T-helper 22 cell (primary cell): ENCODE data around the gene PCDHGA2.
"Not testable (repeated sequence)": the region's sequence is repeated elsewhere in the genome, so short reads cannot be mapped to it uniquely, and the experiment has no call there.

Experiments
- DNase-seq: peaks from one replicate; pipeline ENCODE4 v3.0.0-alpha.2; 2020; ENCODE audit warnings: low read depth

The PCDHGA2 gene

DNA sequence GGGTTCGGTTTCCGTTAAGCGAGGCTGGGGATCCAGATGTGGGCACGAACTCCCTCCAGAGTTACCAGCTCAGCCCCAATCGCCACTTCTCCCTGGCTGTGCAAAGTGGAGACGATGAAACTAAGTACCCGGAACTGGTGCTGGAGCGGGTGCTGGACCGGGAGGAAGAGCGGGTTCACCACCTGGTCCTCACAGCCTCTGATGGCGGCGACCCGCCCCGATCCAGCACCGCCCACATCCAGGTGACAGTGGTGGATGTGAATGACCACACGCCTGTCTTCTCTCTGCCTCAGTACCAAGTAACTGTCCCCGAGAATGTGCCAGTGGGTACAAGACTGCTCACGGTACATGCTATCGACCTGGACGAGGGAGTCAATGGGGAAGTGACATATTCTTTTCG, 44.8 kb downstream of the PCDHGA2 start:
- no peak for DNase-seq

DNA sequence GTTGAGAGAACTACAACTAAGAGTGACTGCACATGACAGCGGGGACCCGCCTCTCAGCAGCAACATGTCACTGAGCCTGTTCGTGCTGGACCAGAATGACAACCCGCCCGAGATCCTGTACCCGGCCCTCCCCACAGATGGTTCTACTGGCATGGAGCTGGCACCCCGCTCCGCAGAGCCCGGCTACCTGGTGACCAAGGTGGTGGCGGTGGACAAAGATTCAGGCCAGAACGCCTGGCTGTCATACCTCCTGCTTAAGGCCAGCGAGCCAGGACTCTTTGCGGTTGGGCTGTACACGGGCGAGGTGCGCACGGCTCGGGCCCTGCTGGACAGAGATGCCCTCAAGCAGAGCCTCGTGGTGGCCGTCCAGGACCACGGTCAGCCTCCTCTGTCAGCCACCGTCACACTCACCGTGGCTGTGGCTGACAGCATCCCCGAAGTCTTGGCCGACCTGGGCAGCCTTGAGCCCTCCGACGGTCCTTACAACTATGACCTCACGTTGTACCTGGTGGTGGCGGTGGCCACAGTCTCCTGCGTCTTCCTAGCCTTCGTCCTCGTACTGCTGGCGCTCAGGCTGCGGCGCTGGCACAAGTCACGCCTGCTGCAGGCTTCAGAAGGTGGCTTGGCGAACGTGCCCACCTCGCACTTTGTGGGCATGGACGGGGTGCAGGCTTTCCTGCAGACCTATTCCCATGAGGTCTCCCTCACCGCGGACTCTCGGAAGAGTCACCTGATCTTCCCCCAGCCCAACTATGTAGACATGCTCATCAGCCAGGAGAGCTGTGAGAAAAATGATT, 46.1 kb downstream of the PCDHGA2 start:
- no peak for DNase-seq

DNA sequence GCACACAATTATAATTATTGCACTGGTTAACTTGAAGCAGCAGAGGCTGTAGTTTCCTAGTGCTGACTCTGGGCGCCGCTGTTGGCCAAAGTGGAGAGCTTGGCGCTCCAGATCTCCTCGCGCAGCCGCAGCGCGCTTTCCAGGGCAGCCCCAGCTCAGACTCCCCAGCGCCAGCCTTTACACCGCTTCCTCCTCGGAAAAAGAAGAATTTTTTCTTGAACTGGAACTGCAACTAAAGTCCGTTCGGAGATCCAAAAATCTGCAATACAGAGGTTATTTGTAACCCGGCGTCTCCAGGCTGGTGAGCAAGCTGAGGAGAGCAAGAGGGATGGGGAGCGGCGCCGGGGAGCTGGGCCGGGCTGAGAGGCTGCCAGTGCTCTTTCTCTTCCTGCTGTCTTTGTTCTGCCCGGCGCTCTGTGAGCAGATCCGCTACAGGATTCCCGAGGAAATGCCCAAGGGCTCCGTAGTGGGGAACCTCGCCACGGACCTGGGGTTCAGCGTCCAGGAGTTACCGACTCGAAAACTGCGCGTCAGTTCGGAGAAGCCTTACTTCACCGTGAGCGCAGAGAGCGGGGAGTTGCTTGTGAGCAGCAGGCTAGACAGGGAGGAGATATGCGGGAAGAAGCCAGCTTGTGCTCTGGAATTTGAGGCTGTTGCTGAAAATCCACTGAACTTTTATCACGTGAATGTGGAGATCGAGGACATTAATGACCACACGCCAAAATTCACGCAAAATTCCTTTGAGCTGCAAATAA, 49.2 kb downstream of the PCDHGA2 start, which contains the start of gene PCDHGB4:
PCDHGB4 (plus strand) TSS at position 142 of the 755 bp plus-strand sequence; CDS start at position 329, 187 bp downstream.
- DNase-seq, result not testable (repeated sequence)

DNA sequence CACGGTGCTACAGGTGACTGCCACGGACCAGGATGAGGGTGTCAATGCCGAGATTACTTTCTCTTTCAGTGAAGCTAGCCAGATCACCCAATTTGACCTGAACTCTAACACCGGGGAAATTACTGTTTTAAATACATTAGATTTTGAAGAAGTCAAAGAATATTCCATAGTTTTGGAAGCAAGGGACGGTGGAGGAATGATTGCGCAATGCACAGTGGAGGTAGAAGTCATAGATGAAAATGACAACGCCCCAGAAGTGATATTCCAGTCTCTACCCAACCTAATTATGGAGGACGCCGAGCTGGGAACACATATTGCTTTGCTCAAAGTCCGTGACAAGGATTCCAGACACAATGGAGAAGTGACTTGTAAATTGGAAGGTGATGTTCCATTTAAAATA, 50.1 kb downstream of the PCDHGA2 start:
- no peak for DNase-seq

DNA sequence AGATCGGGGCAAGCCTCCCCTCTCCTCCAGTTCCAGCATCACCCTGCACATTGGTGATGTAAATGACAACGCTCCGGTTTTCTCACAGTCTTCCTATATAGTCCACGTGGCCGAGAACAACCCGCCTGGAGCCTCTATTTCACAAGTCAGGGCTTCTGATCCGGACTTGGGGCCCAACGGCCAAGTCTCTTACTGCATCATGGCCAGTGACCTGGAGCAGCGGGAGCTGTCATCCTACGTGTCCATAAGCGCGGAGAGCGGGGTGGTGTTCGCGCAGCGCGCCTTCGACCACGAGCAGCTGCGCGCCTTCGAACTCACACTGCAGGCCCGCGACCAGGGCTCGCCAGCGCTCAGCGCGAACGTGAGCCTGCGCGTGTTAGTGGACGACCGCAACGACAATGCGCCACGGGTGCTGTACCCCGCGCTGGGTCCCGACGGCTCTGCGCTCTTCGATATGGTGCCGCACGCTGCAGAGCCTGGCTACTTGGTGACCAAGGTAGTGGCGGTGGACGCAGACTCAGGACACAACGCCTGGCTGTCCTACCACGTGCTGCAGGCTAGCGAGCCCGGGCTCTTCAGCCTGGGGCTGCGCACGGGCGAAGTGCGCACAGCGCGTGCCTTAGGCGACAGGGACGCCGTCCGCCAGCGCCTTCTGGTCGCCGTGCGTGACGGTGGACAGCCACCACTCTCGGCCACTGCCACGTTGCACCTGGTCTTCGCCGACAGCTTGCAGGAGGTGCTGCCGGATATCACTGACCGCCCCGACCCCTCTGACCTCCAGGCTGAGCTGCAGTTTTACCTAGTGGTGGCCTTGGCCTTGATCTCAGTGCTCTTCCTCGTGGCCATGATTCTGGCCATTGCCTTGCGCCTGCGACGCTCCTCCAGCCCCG, 50.8 kb downstream of the PCDHGA2 start:
- no peak for DNase-seq

DNA sequence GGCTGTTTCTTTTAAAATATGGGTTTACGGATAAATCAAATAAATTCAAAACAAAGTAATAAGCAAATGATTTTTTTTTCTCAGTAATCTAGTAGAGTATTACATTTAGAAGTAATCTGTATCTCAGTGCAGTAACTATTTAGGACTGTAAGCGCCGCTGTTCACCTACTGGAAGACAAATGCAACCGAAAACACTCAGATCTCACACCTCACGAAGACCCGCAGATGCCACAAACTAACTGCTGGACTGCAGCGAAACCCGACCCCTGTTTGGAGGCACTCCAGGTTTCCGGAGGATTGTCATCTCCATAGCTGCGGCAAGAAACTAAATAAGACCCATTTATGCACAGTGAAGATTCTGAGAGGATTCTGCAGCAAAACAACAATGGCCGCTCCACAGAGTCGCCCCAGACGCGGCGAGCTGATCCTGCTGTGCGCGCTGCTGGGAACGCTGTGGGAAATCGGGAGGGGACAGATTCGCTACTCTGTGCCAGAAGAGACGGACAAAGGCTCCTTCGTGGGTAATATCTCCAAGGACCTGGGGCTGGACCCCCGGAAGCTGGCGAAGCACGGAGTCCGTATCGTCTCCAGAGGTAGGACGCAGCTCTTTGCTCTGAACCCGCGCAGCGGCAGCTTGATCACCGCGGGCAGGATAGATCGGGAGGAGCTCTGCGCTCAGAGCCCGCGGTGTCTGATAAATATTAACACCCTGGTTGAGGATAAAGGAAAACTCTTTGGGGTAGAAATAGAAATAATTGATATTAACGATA, 54.1 kb downstream of the PCDHGA2 start, which contains the start of gene PCDHGA8:
PCDHGA8 (plus strand) TSS at position 205 of the 770 bp plus-strand sequence; CDS start at position 386, 181 bp downstream.
- DNase-seq, result no peak
